ENCODE measurements around the gene SNX30.
A peak's percentile ranks its signal among the peaks of the same experiment; 100 is the strongest.
"Not testable (repeated sequence)": the region's sequence is repeated elsewhere in the genome, so short reads cannot be mapped to it uniquely, and the experiment has no call there.

SNX30 gene

GRCh38 chr9:112750016-112750763, at the start of gene SNX30:
Gene SNX30 (plus strand): TSS chr9:112750760. CDS start chr9:112751002, 242 bp downstream.
- no peak for DNase-seq (ENCODE audit: low read depth)

DNA sequence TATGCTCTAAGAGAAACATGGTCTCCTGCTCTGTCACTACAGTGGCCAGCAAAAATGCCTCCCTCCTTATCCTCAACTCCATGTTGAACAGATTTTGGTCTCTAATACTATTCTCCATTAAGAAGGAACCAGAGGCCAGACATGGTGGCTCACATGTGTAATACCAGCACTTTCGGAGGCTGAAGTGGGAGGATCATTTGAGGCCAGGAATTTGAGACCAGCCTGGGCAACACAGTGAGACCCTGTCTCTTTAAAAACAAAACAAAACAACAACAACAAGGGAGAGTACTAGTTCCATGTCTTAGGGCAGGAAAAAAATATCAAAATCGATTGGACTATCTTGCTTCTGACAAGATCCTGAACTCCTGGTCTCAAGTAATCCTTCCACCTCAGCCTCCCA, 47.3 kb upstream of the SNX30 start:
- no peak for DNase-seq (ENCODE audit: low read depth)

DNA sequence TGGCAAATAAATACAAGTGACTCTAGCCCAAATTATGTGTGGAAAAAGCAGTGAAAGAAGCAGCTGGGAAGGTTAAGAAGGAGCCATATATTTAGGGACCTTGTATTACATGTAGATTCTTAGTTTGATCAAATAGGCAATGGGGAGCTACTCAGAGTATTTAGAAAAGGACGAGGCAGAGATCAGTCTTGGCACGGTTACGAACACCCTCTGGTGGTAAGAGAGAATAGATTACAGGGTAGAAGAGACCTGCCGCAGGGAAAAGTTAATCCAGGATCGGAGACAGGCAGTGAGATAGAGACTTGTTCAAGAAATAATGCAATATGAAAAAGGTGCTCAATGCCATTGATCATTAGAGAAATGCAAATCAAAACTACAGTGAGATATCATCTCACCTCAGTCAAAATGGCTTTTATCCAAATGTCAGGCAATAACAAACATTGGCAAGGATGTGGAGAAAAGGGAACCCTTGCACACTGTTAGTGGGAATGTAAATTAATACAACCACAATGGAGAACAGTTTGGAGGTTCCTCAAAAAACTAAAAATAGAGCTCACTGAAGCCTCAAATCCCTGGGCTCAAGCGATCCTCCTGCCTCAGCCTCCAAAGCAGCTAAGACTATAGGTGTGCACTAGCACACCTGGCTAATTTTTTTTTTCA, 44.7 kb upstream of the SNX30 start:
- DNase-seq (ENCODE audit: low read depth), result no peak

DNA sequence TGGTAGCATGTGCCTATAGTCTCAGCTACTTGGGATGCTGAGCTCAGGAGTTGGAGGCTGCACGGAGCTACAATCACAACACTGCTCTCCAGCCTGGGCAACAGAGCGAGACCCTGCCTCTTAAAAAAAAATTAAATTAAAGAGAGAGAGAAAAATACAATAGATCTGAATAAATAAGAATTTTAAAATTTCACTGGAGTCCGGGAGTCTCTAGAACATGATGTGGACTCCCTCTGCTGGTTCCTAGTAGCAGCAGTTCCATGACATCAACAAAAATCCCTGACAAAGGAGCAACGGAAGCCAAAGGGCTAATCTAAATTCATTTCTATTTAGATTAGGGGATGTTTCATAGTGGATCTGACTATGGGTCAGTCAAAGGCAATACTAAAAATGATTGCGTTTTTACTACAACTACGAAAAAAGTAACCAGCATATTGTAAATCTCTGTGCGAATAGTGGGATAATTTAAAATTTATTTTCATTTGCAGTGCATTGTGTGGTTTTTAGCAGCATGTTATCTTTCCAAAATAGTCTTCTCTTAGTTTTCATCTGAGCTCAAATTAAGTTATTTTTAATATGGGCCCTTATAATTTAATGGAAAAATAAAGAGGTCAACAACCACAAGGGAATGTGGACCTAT, 39.4 kb upstream of the SNX30 start:
- no peak for DNase-seq (ENCODE audit: low read depth)

DNA sequence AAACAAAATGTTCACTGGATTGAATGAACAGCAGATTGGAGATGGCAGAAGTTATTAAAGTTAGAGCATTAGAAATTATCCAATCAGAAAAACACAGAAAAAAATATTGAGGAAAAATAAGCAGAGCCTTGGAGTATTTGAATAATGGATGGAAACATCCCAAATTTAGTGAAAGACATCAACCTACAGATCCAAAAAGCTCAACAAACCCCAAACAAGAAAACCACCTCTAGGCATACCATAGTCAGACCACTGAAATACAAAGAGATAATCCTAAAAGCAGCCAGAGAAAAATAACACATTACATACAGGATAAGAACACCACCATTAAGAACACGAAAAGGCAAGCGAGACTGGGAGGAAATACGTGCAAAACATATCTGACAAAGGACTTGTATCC, 37.9 kb upstream of the SNX30 start:
- DNase-seq (ENCODE audit: low read depth), result no peak

DNA sequence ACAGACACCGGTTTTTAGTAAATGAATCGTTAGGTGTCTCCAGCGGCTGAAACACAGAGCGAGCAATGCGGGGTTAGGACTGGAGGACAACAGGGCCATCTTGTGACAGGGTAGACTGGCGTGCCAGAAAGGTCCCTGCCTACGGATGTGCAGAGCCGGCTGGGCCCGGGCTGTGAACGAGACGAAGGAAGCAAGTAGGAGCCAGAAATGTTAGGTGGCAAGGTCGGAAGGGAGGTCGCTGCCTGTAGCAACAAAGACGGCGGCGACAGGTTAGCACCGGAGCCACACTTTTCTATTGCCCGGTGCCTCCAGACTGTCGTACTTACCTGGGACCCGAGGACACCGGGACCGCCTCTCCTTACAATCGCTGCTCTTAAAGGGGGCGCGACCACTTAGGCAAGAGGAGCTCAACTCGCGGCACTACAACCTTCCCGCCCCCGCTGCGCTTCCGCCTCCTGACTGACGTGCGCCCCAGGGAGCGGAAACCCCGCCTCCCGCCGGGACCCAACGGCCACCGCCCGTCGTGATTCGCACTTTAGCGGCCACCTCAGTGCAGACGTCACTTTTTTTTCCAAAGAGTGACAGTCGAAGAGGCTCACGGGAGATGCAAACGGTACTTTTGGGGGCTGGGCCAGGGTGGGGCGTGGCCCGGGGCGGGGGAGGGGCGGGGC, 32.8 kb upstream of the SNX30 start, which contains the start of gene INIP:
Gene INIP (minus strand): TSS at position 457 of the 671 bp plus-strand sequence. CDS start 1,632 bp downstream, outside the sequence.
- peak; percentile 77 for DNase-seq (ENCODE audit: low read depth)

- DNase-seq (ENCODE audit: low read depth), result peak; percentile 64
These were observed 31.3 kb upstream of the SNX30 start for GRCh38 chr9:112719241-112719691.

- no peak for DNase-seq (ENCODE audit: low read depth)
These were observed 30.9 kb upstream of the SNX30 start for GRCh38 chr9:112719696-112720095.

DNA sequence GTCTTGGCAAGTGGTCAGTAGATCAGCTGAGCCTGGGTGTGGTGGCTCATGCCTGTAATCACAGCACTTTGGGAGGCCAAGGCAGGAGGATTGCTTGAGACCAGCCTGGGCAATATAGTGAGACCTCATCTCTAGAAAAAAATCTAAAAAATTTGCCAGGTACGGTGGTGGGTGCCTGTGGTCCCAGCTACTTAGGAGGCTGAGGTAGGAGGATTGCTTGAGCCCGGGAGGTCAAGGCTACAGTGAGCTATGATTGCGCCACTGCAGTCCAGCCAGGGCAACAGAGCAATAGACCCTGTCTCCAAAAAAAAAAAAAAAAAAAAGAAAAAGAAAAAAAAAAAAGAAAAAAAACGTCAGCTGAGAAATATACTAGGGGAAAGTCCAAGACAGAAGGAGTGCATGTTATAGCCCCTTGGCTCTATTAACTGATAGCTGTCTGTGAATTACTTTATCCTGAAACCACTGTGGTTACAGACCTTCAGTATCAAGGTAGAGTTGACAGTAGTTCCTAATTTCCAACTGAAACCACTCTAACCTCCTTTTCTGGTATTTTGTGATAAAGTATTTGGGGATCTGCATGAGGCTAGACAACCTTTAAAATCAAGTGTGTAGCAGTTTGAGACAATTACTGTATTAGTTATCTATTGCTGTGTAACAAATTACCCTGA, 30.3 kb upstream of the SNX30 start:
- no peak for DNase-seq (ENCODE audit: low read depth)

DNA sequence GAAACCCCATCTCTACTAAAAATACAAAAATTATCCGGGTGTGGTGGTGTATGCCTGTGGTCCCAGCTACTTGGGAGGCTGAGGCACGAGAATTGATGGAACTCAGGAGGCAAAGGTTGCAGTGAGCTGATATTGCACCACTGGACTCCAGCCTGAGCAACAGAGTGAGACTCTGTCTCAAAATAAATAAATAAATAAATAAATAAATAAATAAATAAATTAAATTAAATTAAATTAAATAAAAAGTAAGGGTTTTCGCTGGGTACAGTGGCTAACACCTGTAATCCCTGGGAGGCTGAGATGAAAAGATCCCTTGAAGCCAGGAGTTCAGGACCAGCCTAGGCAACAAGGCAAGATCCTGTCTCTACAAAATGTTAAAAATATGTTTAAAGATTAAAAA, 27.8 kb upstream of the SNX30 start:
- not testable (repeated sequence) for DNase-seq (ENCODE audit: low read depth)

DNA sequence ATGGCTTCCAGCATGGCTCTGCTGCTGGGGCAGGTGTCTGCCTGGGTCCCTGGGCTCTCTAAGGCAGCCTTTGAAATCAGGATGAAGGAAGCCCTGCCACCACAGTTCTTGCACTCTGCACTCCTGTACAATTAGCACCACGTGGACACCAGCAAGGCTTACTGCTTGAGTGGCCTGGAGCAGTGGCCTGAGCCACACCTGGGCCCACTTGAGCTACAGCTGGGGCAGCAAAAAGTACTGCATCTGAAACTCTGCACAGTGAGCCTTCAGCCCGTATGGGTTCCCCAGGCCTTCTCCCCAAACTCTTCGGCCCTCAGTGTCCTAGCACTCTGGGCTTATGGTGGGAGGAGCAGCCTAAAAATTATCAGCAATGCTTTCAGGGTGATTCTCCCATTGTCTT, 24.6 kb upstream of the SNX30 start:
- no peak for DNase-seq (ENCODE audit: low read depth)

DNA sequence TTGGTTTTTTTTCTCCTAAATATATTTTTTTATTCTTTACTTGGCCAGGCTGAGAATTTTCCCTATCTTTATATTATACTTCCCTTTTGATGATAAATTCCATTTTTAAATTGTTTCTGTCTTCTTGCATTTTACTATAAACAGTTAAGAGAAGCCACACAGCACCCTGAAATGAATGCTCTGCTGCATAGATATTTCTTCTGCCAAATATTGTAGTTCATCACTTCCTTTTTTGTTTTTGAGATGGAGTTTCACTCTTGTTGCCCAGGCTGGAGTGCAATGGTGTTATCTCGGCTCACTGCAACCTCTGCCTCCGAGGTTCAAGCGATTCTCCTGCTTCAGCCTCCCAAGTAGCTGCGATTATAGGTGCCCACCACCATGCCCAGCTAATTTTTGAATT, 24.1 kb upstream of the SNX30 start:
- DNase-seq (ENCODE audit: low read depth), result no peak

DNA sequence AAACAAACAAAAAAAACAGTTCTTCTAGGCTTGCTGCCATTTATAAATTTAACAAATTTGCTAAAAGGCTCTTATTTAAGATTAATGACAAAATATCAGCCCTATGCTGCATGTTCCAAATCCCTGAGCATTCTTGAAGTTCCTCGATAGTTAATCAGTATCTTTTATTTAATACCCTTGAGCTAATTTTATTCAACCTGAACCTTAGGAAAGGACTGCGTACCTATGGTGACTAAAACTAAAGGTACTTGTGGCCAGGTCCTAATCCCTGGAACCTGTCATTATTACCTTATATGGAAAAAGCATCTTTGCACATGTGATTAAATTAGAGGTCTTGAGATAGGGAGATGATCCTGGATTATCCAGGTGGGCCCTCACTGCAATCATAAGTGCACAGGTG, 22.2 kb upstream of the SNX30 start:
- no peak for DNase-seq (ENCODE audit: low read depth)

DNA sequence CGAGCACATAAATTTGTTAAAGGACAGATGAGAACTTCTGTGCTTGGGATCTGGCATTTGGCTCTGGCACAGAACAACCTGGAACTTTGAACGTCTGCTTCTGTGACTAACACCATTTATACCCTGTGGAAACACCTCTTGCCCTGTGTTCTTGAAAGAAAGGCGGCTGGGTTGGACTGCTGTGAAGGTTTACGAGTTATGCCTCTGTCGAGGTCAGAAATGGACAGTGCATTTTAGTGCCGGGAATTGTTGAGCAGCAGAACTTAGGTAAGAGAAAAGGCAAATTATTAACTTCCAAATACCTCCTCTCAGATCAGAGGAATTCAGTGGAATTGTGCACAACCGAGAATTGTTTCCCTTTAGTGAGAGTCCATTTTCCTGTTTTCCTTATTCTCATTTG, 18.6 kb upstream of the SNX30 start:
- no peak for DNase-seq (ENCODE audit: low read depth)

GRCh38 chr9:112734892-112735291, 15.7 kb upstream of the SNX30 start:
- no peak for DNase-seq (ENCODE audit: low read depth)

- DNase-seq (ENCODE audit: low read depth), result no peak
These were observed 7.2 kb upstream of the SNX30 start for GRCh38 chr9:112743216-112743836.

DNA sequence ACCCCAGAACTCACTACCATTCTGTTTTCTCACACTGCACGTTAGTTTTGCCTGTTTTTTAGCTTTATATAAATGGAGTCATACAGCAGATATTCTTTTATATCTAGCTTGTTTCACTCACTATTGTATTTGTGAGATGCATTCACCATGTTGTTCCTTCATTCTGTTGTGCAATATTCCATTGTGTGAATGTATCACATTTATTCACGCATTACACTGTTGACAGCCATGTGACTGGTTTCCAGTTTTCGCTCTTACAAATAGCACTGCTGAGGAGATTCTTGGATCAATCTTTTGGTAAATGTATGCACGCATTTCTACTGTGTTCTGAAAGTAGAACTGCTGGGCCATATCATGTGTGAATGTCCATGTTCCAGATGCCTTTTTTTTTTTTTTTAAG, 6.4 kb upstream of the SNX30 start:
- no peak for DNase-seq (ENCODE audit: low read depth)

- no peak for DNase-seq (ENCODE audit: low read depth)
These were observed 3.5 kb upstream of the SNX30 start for GRCh38 chr9:112747094-112747493.

DNA sequence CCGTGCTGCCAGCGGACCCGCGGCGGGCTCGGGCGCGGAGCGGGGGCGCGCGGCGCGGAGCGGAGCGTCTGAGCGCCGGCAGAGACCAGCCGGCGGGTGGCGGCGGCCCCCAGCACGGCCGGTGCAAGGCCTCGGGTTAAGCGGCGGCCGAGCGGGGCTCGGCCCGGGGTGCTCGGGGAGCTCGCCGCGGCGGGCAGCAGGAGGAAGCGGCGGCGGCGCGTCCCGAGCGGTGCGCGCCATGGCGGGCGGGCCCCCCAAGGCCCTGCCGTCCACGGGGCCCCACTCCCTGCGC, 150 bp downstream of the SNX30 start:
- no peak for DNase-seq (ENCODE audit: low read depth)

GRCh38 chr9:112751056-112751795, 666 bp downstream of the SNX30 start:
- DNase-seq (ENCODE audit: low read depth), result no peak

Data from GM04503 (cell line).